Measurements from ENCODE around the gene SLC34A3.
A peak's percentile ranks its signal among the peaks of the same experiment; 100 is the strongest.

The SLC34A3 gene

DNA sequence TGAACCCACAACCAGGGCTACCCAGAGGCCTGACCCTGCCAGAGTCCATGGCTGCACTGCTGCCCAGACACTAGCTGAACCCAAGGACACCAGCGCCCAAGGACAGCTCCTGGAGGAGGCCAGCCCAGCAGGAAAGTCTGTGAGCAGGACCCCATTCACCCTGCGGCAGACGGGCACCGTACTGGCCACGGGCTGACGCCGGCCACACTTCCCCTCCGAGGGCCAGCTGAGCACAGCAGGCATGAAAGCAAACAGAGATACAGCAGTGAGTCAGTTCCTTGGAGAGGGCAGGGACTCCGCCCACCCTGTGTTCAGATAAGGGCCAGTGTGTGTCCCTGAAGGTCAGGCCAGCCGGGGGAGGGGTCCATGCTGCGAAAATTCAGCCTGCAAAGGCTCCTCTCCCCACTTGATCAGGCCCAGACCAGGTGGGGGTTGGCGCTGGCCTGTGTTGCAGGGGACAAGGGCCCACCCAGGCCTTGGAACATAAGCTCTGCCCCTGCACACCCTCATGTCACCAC is 11.9 kb upstream of the SLC34A3 start:
- DNase-seq: no peak

- DNase-seq: no peak
Observed at GRCh38 chr9:137219757-137220316, 10.9 kb upstream of the SLC34A3 start.

- DNase-seq: no peak
Observed at GRCh38 chr9:137220317-137221094, 10.2 kb upstream of the SLC34A3 start.

DNA sequence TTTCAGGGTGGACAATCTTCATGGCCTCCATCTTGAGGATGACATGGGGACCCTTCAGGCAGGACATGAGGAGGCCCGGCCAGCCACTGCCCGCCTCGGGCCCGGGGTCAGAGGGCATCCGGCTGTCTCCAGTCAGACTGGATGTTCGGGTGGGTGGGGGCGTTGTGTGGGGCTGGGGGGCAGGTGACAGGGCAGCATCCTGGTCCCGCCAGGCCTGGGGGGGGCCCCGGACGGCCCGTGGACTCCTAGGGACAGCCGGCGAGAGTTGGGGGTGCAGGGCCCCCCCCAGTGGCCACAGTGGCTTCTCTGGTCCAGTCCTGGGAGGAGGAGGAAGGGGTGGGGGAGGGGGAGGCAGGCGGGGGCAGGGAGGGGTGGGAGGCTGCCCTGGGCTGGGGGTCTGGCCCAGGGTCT is 9.6 kb upstream of the SLC34A3 start:
- DNase-seq: no peak

GRCh38 chr9:137221506-137222111 is 9.1 kb upstream of the SLC34A3 start:
- peak; percentile 36 for DNase-seq

DNA sequence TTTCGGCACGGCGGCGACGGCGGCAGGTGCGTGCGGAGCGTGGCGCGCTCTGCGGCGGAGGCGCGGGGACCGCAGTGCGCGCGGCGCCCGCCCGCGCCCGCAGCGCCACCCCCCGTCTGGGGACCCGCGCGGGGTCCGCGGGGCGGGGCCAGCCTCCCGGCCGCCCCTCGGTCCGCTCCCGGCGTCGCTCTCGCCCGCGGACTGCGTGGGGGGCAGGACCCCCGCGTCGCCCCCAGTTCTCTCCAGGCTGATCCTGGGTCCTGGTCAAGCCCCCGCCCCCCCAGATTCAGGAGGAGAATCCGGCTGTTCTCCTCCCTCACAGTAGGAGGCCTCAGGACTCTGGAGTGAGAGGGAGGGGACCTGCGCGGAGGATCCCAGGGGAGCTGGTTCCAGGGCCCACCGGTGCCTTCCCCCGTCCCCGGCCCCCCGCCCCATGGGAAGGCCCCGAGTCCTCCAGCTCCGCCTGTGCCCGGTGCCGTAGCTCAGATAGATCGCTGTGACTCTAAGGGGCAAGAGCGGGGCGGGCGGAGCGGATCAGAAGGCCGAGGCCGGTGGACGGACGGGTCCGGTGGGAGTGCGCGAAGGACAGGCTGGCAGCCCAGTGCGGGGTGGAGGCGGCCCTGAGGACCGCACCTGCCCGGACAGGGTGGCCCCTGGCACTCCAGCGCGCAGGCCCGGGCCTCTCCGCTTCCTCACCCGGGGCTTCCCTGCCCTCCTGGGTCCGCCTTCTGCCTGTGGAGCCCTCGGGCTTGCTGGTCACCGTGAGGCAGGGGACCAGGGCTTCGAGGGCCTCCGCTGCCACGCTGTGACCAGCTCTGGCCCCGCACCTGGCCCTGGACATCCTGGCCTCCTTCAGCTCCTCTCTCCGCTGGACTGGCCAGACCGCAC is 8.3 kb upstream of the SLC34A3 start, which contains the start of gene RNF208:
Gene RNF208, minus strand, starts transcription at position 51 of the 888 bp plus-strand sequence. CDS start 1,028 bp downstream, outside the sequence.
- peak; percentile 42 for DNase-seq

DNA sequence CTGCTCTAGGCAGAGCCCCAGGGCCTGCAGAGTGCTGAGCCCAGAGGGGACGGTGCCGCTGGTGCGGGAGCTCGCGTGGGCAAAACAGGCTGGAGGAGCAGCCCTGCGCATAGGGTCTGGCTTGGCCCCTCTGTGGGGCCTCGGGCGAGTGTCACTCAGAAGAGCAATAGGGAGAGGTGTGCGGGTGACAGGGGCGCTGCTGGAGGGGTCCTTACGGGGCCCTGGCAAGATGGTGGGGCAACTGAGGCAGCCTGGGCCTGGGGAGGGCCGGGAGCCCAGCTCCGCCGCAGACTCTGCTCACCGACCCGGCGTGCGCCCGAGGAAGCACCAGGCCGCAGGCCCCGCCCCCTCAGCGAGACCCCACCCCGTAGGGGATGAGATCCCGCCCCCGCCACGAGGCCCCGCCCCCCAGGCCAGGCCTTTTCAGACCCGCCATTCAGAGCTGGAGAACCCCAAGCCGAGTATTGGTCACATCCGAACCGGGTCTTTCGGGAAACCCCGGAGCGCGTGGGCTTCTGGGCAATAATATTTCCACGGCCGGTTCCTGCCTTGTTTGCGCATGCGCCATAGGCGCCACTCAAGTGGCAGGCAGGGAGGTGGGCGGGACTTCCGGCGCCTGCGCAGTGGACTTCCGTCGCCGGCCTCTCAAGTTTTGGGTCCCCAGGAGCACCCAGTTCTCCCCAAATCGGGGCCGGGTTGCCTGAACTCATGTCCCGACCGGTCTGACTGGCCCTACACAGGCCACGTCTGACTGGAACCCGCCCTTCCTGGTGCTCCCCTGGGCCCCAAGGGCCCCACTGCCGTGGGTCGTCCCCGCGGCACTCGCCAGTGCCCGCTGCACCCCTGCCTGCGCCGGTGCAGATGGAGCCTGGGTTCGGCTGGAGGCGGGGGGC is 7.4 kb upstream of the SLC34A3 start:
- peak; percentile 99 for DNase-seq

DNA sequence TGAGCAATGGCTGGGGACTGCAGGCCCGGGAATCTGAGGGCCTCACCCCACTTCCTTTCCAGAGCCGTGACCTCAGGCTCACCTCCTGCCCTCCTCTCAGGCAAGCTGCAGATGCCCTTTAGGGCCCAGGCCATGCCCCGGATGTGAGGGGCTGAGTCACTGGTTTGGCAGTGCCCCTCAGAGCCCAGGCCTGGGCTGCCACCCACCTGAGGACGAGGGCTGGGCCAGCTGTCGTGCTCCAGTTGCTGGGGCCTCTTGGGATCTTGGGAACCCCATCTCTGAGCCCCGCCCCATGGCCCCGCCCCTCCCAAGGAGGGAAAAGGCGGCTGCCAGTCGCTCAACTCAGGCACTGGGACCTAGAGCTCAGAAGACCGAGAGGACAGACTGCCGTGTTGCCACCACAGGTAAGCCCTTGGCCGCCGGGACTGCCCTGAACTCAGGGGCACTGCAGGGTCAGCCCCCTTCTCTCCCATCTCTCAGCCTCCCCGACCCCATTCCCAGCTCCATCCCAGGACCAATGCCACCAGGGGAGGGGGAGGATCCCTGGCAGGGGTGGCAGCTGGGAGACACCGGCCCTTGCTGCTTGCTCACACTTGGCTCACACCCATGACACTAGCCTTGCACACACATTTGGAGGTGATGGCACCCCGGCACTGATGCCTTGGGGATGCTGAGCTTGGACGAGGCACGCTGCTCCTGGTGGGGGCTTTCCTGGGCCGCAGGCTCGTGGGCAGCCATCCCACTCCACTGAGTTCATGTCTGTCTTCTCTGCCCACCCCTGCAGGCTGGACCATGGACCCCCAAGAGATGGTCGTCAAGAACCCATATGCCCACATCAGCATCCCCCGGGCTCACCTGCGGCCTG is 5.6 kb upstream of the SLC34A3 start, which contains the start of gene CYSRT1:
Gene CYSRT1, plus strand, starts transcription at position 345 of the 865 bp plus-strand sequence. Its CDS starts 448 bp downstream, at position 793.
- DNase-seq: peak; percentile 57

- DNase-seq: no peak
Observed at GRCh38 chr9:137225699-137226331, 4.9 kb upstream of the SLC34A3 start.

DNA sequence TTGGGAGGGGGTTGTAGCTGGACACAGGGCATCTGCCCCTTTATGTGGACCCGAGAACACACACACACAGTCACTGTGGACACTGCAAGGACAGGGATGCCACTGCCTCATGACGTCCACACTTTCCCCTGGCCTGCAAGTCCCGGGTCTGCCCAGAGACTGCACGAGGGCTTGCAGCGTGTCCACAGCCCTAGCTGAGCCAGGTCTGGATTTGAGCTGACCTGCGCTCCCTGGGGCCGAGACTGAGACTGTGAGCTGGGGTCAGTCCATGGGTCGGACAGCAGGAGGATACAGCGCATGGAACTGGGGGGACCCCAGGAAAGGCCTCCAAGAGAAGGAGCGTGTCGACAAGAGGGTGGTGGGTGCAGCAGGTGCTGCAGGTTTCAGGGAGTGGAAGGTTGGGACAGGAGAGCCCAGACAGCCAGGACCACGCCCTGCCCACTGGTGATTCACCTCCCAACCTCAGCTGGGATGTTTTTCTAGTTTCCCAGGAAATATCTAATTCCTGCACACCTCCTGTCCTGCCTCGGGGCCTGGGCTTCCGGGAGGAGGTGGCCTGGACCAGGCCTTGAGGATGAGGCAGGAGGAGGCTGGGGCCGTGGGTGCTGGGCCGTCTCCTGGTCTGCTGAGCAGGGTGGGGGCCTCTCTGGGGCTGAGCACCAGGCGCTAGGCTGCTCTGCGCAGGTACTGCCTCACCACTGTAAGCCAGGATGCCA is 4.2 kb upstream of the SLC34A3 start:
- no peak for DNase-seq

DNA sequence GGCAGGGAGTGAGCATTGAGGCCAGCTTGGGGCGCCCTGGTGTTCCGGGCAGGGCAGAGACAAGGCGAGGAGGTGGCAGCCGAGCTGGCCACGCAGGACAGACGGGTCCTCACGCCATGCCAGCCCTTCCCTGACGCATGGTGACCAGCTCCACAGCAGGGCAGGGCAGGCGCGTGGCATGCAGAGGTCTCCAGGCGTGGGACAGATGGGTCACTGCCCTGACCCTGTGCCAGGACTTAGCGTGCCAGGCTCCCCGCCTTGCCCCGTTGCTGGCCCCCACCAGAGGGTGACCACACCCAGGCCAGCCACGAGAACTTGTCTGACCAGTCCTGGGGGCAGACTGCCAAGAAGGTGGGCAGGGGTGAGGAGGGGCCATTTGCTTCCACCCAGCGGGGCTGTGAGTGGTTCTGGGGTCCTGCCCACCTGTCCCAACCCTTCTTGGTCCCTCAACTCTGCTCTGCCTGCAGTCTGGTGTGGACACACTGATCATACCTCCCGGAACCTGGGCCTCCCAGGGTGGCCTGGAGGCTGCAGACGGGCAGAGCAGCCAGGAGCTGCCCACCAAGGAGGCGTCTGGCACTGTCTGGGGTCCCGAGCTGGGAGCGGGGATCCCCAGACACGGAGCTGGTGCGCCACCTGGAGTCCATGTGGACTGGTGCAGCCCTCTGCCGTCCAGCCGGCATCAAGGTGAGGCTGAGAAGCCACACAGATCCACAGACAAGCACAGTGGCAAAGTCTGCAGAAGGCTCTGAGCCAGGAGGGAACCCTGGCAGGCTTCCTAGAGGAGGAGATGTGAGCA is 3.4 kb upstream of the SLC34A3 start, which contains the start of gene RNF224:
Gene RNF224, plus strand, starts transcription at position 449 of the 799 bp plus-strand sequence. CDS start 834 bp downstream, outside the sequence.
- peak; percentile 83 for DNase-seq

DNA sequence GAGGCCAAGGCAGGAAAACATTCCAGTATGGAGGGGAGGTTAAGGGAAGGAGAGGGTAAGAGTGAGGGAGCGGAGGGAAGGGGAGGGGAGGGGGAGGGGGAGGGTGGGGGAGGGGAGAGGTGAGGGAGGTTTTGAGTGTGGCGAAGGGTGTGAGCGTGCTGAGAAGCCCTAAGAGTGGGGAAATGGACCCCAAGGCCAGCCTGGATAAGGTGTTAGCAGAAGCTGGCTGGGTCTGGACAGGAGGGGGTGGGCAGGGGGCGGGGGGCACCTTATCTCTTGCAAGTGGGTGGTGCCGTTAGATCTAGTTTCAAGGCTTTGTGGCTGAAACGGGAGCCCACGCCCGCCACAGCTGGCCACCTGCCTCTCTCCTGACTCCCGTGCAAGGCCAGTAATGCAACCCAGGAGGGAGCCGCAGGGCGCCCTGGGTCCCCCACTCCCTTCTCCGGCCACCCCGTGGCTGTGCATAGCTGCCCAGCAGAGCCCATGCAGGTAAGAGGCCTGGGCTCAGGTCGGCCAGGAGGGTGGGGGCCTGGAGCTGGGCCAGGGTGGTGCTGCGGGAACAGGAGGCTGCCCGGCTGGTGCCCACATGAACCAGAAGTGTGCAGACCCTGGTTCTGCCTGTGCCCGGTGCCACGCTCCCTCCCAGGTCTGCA is 2.7 kb upstream of the SLC34A3 start:
- DNase-seq: no peak

DNA sequence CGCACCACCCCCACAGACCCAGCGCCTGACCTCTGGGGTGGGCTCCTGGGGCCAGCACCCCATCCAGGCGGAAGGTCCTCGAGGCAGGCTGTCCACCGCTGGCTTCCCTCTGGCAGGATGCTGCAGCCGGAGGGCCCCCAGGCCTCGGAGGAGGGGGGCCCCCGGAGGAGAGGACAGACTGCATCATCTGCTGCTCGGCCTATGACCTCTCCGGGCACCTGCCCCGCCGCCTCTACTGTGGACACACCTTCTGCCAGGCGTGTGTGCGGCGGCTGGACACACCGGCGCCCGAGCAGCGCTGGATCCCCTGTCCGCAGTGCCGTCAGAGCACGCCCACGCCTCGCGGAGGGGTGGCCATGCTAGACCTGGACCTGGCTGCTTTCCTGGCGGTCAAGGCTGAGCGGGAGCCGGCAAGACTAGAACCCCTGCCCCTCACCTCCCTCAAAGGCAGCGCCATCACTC is 2.2 kb upstream of the SLC34A3 start:
- DNase-seq: no peak

DNA sequence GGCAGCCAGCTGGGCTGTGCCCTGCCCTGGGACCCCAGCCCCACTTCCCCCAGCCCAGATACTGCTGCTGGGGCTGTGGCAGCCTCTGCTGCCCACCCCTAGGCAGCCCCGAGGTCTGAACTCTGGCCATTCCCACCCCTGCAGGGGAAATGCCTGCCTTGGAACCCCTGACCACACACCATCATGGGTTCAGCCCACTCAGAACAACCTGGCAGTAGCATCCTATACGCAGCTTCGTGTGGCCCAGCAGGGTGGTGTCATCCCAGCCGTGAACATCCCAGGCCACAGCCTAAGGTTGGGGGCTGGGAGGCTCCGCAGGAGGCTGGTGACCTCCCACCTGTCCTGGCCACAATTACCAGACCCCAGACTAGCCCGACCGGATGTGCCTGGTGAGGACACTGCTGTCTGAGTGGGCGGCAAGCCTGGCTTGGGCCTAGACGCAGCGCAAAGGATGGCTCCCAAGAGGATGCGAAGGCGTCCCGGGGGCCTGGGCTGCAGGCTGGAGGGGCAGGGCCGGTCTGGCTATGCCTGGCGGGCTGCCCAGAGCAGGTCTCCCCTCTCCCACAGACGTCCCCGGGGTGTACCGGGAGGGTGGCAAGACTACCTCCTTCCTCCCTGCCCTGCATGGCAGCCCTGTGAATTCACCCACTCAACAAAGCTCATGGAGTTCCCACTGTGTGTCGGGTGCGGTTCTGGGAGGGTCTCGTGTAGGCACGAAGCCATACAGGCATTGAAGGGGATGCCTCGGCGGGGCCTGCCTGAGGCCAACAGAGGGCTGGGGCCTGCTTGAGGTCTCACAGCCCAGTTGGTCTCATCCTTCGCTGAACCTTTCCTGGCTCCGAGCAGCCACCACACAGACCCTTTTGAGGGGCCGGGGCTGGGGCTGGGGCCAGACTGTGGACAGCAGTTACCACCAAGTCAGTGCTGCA is 1.5 kb upstream of the SLC34A3 start:
- no peak for DNase-seq

DNA sequence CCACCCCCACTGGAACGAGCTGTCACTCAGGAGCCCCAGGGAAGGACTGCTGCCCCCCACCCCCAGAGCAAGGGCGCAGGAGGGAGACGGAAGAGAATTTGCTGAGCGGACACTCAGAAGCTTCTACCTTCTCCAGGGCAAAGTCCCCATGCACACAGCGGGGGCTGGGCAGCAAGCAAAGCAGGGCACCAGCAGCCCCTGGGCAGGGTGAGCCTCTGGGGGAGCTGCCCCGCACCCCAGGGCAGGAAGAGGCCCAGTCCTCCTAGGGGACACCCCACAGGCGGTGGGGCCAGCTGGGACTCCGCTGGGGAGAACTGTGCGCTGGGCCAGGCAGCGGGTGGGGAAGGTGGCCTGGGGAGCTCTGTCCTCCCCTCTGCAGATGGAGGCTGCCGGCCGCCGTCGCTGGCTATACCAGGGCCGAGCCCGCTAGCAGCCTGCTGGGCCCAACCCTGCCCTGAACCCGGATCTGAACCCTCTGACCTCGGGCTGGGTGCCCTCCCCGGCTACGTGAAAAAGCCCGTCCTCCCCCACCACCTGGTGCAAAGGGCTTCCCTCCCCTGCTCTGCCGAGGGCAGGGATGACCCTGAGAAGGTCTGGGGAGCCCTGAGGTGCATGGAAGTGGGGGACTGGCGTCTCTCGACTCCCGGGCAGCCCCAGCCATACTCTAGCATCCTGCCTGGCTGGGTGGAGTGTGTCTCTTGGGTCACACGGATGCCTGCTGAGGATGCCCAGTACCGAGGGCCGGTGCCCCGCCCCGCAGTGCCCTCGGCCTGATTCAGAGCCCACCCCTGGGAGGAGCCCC is 597 bp upstream of the SLC34A3 start:
- DNase-seq: no peak
